Adrenal gland (tissue), 12 donors: ENCODE results near the gene MARCKSL1. TPM values are rescaled to one million over a fixed set of nuclear protein-coding genes. Genes with fewer than 3 reads are reported as not detected.

Experiments
- DNase-seq, 7 donors: peaks; one replicate each; pipeline ENCODE4 v3.0.0-alpha.2; 2019 to 2020
- H3K27ac ChIP-seq, 5 donors: fragments of 200-600 bp; sonication (generic) in 4 of 5; 1 replicate in 3 of 5; 2 replicates in 2 of 5; pipeline versions ENCODE4 v1.5.1 to v1.8.0; 2016 to 2020; ENCODE audit warnings: mild to moderate bottlenecking in 1 of 5
- H3K27me3 ChIP-seq: fragments of 200-600 bp; 2 replicates; pipeline ENCODE4 v1.8.0; 2021
- H3K36me3 ChIP-seq, 2 donors: fragments of 200-600 bp; replicated peaks in 1 of 2; 1 replicate in 1 of 2; 2 replicates in 1 of 2; pipeline versions ENCODE4 v1.5.1 to v1.8.0; 2018 to 2022
- H3K4me1 ChIP-seq, 2 donors: fragments of 200-600 bp; replicated peaks in 1 of 2; 1 replicate in 1 of 2; 2 replicates in 1 of 2; pipeline versions ENCODE4 v1.5.1 to v1.8.0; 2018 to 2021
- H3K4me3 ChIP-seq, 4 donors: fragments of 200-600 bp; sonication (generic) in 3 of 4; one replicate each; pipeline ENCODE4 v1.5.1; 2016 to 2018
- H3K9me3 ChIP-seq, 3 donors: fragments of 200-600 bp; sonication (generic) in 1 of 3; replicated peaks in 1 of 3; 1 replicate in 2 of 3; 2 replicates in 1 of 3; pipeline versions ENCODE4 v1.5.1 to v1.8.0; 2016 to 2021
- CTCF ChIP-seq, 6 experiments: fragments of 450-650 bp in 4 of 6; fragments of 200-600 bp in 2 of 6; sonication (generic) in 1 of 6; IDR thresholded peaks; 1 replicate in 5 of 6; 2 replicates in 1 of 6; pipeline versions ENCODE4 v1.5.1 to v1.8.0; 2016 to 2021; ENCODE audit warnings: antibody characterized with exemption in 6 of 6, mild to moderate bottlenecking in 2 of 6, moderate library complexity in 1 of 6
- POLR2A ChIP-seq, 2 donors: fragments of 450-650 bp; IDR thresholded peaks; one replicate each; pipeline ENCODE4 v1.6.1; 2017; ENCODE audit warnings: antibody characterized with exemption in 2 of 2, mild to moderate bottlenecking in 2 of 2, moderate library complexity in 1 of 2
- WGBS, 4 donors: extraction: QIAGEN DNeasy Blood & Tissue Kit in 2 of 4; methylation state at CpG; one replicate each; pipeline versions ENCODE4 v1.1.5 to v1.1.7; 2013 to 2017; 5-methylcytosine and 5-hydroxymethylcytosine counted together
- intact Hi-C, 2 donors: fragments of 100-400 bp; cut with DNase I; formaldehyde crosslinking; loops; one replicate each; pipeline versions ENCODE4 v1.14.1 to v1.15.0; 2022 to 2023
- polyA plus RNA-seq, 3 donors: library from polyadenylated mRNA; stranded (reverse); fragments of 200-250 nt in 2 of 3; fragments of 350-450 nt in 1 of 3; fragmentation: Illumina TruSeq in 1 of 3; extraction: RNeasy Lipid Tissue Mini Kit (QIAGEN cat#74804) in 1 of 3; gene quantifications; one replicate each; pipeline ENCODE4 v1.2.3, GENCODE V29; 2013 to 2014
- total RNA-seq, 9 donors: library from RNA; depleted of rRNA in 4 of 9; stranded (reverse); fragments of >200 nt in 4 of 9; fragments of 120-200 nt in 1 of 9; fragmentation: NEBNext Ultra II Directional in 1 of 9; extraction: Animal tissue kit (Norgen Biotek cat#: 25700) in 1 of 9; gene quantifications; one replicate each; pipeline versions ENCODE4 v1.1.0 to v1.2.4, GENCODE V29; 2013 to 2023
- donor health status: healthy with polysubstance abuse.
- donor health status: Bipolar disorder and iron deficiency.
- donor health status: DM: yes; HTN: yes; CAD: no.
- donor health status: DM: no; HTN: no; CAD: no.
- donor health status: DM: no; HTN: no; CAD: no.
- donor health status: DM: yes; HTN: yes; CAD: no.

MARCKSL1 gene
- total and polyA plus RNA-seq, 12 donors: 24.2 to 82.2 (median 49.1) TPM

GRCh38 chr1:32332290-32333079 lies 3.5 kb downstream of the MARCKSL1 start:
- Histone ChIP-seq H3K9me3 (no peaks in the 10 kb centered on the region), H3K4me3 (no peak overlapping the region), H3K27me3 (no peaks in the 10 kb centered on the region), H3K27ac (no peak overlapping the region), H3K4me1 (peaks cover 6 to 27% of the 10 kb centered on the region in 2 donors), H3K36me3 (peaks cover 0 to 62% of the 10 kb centered on the region in 2 donors)
- TF ChIP-seq CTCF (IDR thresholded peaks at IDR 0.05) (no peak), POLR2A (IDR thresholded peaks at IDR 0.05) (no peak)
- DNase-seq: no peak
- WGBS, 4 donors: 86 to 97% (median 93%) methylated on average over 2 to 3 of the region's 3 CpGs
- intact Hi-C loops: no loop called here

GRCh38 chr1:32331549-32331948 lies 4.5 kb downstream of the MARCKSL1 start:
- Histone ChIP-seq H3K4me3 (no peak overlapping the region), H3K27me3 (no peaks in the 10 kb centered on the region), H3K4me1 (peaks cover 6 to 19% of the 10 kb centered on the region in 2 donors), H3K9me3 (no peaks in the 10 kb centered on the region), H3K27ac (no peak overlapping the region), H3K36me3 (peaks cover 0 to 71% of the 10 kb centered on the region in 2 donors)
- intact Hi-C loops: no loop called here
- 90 to 94% (median 92%) methylated on average over 12 of the region's 12 CpGs for WGBS, 4 donors
- DNase-seq: no peak
- no peak for TF ChIP-seq CTCF (IDR thresholded peaks at IDR 0.05)
- TF ChIP-seq POLR2A (IDR thresholded peaks at IDR 0.05): no peak

- intact Hi-C loops: no loop called here
- Histone ChIP-seq H3K27ac (no peak overlapping the region), H3K36me3 (peaks cover 0 to 71% of the 10 kb centered on the region in 2 donors), H3K27me3 (no peaks in the 10 kb centered on the region), H3K4me1 (peaks cover 6 to 14% of the 10 kb centered on the region in 2 donors), H3K4me3 (no peak overlapping the region), H3K9me3 (no peaks in the 10 kb centered on the region)
- 89 to 92% (median 90%) methylated on average over 12 of the region's 12 CpGs for WGBS, 4 donors
- DNase-seq: no peak
- TF ChIP-seq CTCF (IDR thresholded peaks at IDR 0.05): no peak
- no peak for TF ChIP-seq POLR2A (IDR thresholded peaks at IDR 0.05)
Measured at GRCh38 chr1:32330558-32331151, 5.4 kb downstream of the MARCKSL1 start.

GRCh38 chr1:32329931-32330466 lies 6.0 kb downstream of the MARCKSL1 start:
- H3K4me1 ChIP-seq: peaks cover 4 to 11% of the 10 kb centered on the region in 2 donors
- no peaks in the 10 kb centered on the region for H3K9me3 ChIP-seq
- intact Hi-C loops: no loop called here
- no peaks in the 10 kb centered on the region for H3K27me3 ChIP-seq
- no peak overlapping the region for H3K4me3 ChIP-seq
- TF ChIP-seq CTCF (IDR thresholded peaks at IDR 0.05): no peak
- no peak for TF ChIP-seq POLR2A (IDR thresholded peaks at IDR 0.05)
- DNase-seq: no peak
- peaks cover 0 to 71% of the 10 kb centered on the region in 2 donors for H3K36me3 ChIP-seq
- WGBS, 4 donors: 88 to 93% (median 92%) methylated on average over 4 of the region's 4 CpGs
- H3K27ac ChIP-seq: no peak overlapping the region
